SK-N-SH treated with all-trans-retinoic acid at 6 μM for 48 hours (cell line): ENCODE data around the gene NFATC4.

Experiments used
- ARNTL ChIP-seq: fragments of 450-650 bp; formaldehyde crosslinking; IDR thresholded peaks from 2 replicates; pipeline ENCODE4 v1.5.0; 2020; ENCODE audit warnings: low read depth, mild to moderate bottlenecking, moderate library complexity, borderline replicate concordance
- BACH2 ChIP-seq: fragments of 250-450 bp; sonication (Bioruptor Pico); IDR thresholded peaks from 2 replicates; pipeline ENCODE4 v1.9.0; 2021; ENCODE audit warnings: mild to moderate bottlenecking, borderline replicate concordance
- CREB5 ChIP-seq: fragments of 250-450 bp; sonication (Bioruptor Pico); IDR thresholded peaks from 2 replicates; pipeline ENCODE4 v1.5.1; 2020; ENCODE audit warnings: low read depth, mild to moderate bottlenecking, moderate library complexity
- GLIS3 ChIP-seq: fragments of 250-450 bp; sonication (Bioruptor Pico); IDR thresholded peaks from 2 replicates; pipeline ENCODE4 v1.5.0; 2020; ENCODE audit warnings: mild to moderate bottlenecking, moderate library complexity
- ISL1 ChIP-seq: fragments of 250-450 bp; sonication (Bioruptor Pico); IDR thresholded peaks from 2 replicates; pipeline ENCODE4 v2.1.2; 2022; ENCODE audit warnings: mild to moderate bottlenecking, moderate library complexity
- OSR1 ChIP-seq: fragments of 250-450 bp; sonication (Bioruptor Pico); IDR thresholded peaks from 2 replicates; pipeline ENCODE4 v1.8.0; 2022; ENCODE audit warnings: moderate library complexity, mild to moderate bottlenecking, inconsistent platforms
- PATZ1 ChIP-seq: fragments of 250-450 bp; sonication (Bioruptor Pico); IDR thresholded peaks from 2 replicates; pipeline ENCODE4 v1.8.0; 2020; ENCODE audit warnings: mild to moderate bottlenecking, moderate library complexity, borderline replicate concordance
- PPARA ChIP-seq: fragments of 250-450 bp; sonication (Bioruptor Pico); IDR thresholded peaks from 2 replicates; pipeline ENCODE4 v1.5.0; 2020; ENCODE audit warnings: mild to moderate bottlenecking, borderline replicate concordance
- RARB ChIP-seq: fragments of 250-450 bp; sonication (Bioruptor Pico); IDR thresholded peaks from 2 replicates; pipeline ENCODE4 v1.8.0; 2021; ENCODE audit warnings: mild to moderate bottlenecking, moderate library complexity
- TOX ChIP-seq: fragments of 250-450 bp; sonication (Bioruptor Pico); IDR thresholded peaks from 2 replicates; pipeline ENCODE4 v1.8.0; 2021; ENCODE audit warnings: mild to moderate bottlenecking, moderate library complexity, borderline replicate concordance
- ZC3H10 ChIP-seq: fragments of 250-450 bp; sonication (Bioruptor Pico); IDR thresholded peaks from 2 replicates; pipeline ENCODE4 v1.5.1; 2021; ENCODE audit warnings: mild to moderate bottlenecking, moderate library complexity
- ZNF565 ChIP-seq: fragments of 450-650 bp; formaldehyde crosslinking; conservative IDR thresholded peaks from 2 replicates; pipeline ENCODE4 v1.5.0; 2020; ENCODE audit warnings: low read depth, mild to moderate bottlenecking, moderate library complexity
- ZNF70 ChIP-seq: fragments of 450-650 bp; formaldehyde crosslinking; IDR thresholded peaks from 2 replicates; pipeline ENCODE4 v1.5.0; 2020; ENCODE audit warnings: mild to moderate bottlenecking, moderate library complexity

- no peak for TF ChIP-seq PATZ1 (CRISPR knock-in tag)
- no peak for TF ChIP-seq ZNF565 (CRISPR knock-in tag)
- no peak for TF ChIP-seq ARNTL
- no peak for TF ChIP-seq ZNF70 (CRISPR knock-in tag)
- no peak for TF ChIP-seq ZC3H10 (CRISPR knock-in tag)
- TF ChIP-seq BACH2 (CRISPR knock-in tag) = no peak
- no peak for TF ChIP-seq GLIS3 (CRISPR knock-in tag)
- no peak for TF ChIP-seq RARB
- TF ChIP-seq ISL1 (CRISPR knock-in tag) = no peak
- no peak for TF ChIP-seq PPARA (CRISPR knock-in tag)
- no peak for TF ChIP-seq TOX (CRISPR knock-in tag)
- TF ChIP-seq CREB5 (CRISPR knock-in tag) = no peak
- TF ChIP-seq OSR1 (CRISPR knock-in tag) = no peak
These were observed 27.4 kb upstream of the NFATC4 start for GRCh38 chr14:24340606-24341005.
